Measurements from ENCODE around the gene MMRN2. TPM values are rescaled to one million over a fixed set of nuclear protein-coding genes. Genes with fewer than 3 reads are reported as not detected.
A peak's percentile ranks its signal among the peaks of the same experiment; 100 is the strongest.
"Not testable (repeated sequence)": the region's sequence is repeated elsewhere in the genome, so short reads cannot be mapped to it uniquely, and the experiment has no call there.

The MMRN2 gene
- total RNA-seq, 4 donors from 2014 or later: 23.0 to 45.1 (median 28.4) TPM

DNA sequence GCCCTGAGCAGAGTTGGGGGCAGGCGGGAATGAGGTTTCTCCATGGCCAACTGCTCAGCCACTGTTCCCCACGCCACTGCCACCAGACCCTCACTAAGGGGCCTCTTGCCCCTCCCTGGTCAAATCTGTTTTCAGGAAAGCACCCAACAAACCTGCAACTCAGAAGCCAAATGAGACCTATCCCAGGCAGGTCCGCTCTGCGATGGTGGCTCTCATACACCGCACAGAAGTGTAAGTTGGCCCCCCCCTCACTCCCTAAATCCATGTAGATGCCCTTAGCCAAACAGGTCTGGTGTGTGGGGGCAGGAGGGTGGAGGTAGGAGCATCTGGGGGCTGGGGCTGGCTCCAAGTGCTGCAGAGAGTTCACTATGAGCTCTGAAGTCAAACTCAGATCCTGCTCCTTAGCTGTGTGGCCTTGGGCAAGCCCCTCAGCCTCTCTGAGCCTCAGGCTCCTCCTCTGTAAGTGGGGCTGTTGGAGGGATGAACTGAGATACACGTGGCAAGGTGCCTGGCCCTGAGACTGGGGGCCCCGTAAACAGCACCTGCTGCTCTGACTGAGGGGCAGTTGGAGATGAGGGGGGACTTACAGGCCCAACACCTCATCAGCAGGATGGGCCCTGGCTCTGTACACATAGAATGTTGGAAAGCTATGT is 1.1 kb downstream of the MMRN2 start:
- peaks cover 7 to 57% of the 10 kb centered on the region in 2 donors for H3K4me1 ChIP-seq
- H3K36me3 ChIP-seq: no peaks in the 10 kb centered on the region
- H3K9me3 ChIP-seq: no peaks in the 10 kb centered on the region
- peak overlapping the region in 1 of 3 donors; percentile 13 for H3K4me3 ChIP-seq (replicated peaks in 1 of 3)
- H3K27ac ChIP-seq: peak overlapping the region; percentile 61 to 85 (median 69)
- TF ChIP-seq, protein P1, sequence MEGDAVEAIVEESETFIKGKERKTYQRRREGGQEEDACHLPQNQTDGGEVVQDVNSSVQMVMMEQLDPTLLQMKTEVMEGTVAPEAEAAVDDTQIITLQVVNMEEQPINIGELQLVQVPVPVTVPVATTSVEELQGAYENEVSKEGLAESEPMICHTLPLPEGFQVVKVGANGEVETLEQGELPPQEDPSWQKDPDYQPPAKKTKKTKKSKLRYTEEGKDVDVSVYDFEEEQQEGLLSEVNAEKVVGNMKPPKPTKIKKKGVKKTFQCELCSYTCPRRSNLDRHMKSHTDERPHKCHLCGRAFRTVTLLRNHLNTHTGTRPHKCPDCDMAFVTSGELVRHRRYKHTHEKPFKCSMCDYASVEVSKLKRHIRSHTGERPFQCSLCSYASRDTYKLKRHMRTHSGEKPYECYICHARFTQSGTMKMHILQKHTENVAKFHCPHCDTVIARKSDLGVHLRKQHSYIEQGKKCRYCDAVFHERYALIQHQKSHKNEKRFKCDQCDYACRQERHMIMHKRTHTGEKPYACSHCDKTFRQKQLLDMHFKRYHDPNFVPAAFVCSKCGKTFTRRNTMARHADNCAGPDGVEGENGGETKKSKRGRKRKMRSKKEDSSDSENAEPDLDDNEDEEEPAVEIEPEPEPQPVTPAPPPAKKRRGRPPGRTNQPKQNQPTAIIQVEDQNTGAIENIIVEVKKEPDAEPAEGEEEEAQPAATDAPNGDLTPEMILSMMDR (IDR thresholded peaks at IDR 0.05): no peak
- TF ChIP-seq POLR2A (IDR thresholded peaks at IDR 0.05): no peak
- H3K27me3 ChIP-seq: no peaks in the 10 kb centered on the region
- no peak for DNase-seq
- WGBS, 2 donors: 63 to 77% methylated on average over 5 of the region's 7 CpGs
- intact Hi-C loops (cut with DNase I): no loop called here

DNA sequence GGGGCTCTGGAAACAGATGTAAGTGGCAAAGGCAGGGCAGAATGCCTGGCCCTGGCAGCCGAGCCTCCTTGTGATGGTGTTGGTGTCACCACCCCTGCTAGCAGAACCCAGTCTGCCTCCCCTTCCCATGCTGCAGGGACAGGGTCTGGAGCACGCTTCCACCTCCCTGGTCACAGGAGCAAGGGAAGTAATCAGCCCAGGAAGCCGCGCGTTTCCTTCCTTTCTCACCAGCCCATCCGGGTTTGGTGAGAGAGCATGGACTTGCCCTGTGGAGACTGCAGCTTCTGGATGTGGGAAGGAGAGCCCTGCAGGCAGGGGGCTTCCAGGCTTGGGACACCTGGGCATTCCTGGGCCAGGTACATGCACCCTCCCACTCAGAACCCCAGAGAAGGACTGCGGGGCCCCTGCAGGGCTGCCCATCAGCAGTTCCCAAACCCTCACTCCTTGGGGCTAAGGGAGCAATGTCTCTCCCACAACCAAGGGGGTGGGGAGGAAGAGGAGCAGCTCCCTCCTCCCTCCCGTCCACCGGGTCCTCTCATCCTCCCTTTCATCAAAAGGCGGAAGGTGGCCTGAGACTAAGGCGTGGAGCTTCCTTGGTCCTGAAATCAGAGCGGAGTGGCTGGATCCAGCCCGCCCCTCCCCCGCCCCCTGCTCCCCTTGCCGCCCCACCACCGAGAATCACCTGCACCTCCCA is 1.8 kb downstream of the MMRN2 start:
- WGBS, 2 donors: 62 to 74% methylated on average over 10 to 15 of the region's 16 CpGs
- H3K4me1 ChIP-seq: peaks cover 7 to 57% of the 10 kb centered on the region in 2 donors
- H3K4me3 ChIP-seq (replicated peaks in 1 of 3): peak overlapping the region in 1 of 3 donors; percentile 13
- H3K27me3 ChIP-seq: no peaks in the 10 kb centered on the region
- DNase-seq: no peak
- no peaks in the 10 kb centered on the region for H3K36me3 ChIP-seq
- H3K27ac ChIP-seq: peak overlapping the region; percentile 61 to 85 (median 69)
- TF ChIP-seq POLR2A (IDR thresholded peaks at IDR 0.05): no peak
- TF ChIP-seq, protein P1 (IDR thresholded peaks at IDR 0.05): no peak
- intact Hi-C loops (cut with DNase I): no loop called here
- H3K9me3 ChIP-seq: no peaks in the 10 kb centered on the region

DNA sequence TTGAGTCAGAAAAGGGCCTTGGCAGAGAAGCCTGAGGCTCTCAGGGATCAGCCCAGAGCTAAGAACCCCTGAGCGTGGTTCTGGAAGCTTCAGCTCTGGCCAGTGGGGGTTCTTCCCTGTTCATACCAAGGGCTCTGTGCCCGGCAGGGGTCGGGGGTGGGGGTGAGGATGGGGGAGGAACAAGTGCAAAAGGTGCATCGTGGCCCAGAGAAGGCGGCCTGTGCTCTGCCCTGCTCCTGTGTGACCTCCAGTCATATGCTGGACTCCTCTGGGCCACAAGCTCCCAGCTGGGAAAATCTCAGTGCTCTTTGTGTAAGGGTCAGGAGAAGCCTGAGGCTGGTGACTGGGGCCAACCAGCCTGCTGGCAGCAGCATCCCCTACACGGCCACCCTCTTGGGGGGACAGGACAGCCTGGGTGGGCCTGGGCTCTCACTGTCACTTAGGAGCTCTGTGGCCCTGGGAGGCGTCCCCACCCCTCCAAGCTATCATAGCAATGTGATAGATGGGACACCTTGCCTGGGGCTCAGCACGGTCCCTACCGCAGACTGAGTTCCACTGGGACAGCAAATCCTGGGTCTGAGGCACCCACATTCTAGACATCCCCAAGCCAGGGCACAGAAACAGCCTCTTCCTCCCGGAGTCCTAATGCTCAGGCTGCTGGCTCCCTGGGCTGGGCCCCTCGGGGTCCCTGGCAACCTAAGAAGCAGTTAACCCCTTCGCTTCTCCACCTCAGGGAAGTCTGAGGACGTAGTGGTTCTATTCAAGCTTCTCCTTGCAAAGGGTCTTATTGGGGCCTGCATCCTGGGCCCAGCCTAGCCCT is 2.5 kb downstream of the MMRN2 start:
- H3K9me3 ChIP-seq: no peaks in the 10 kb centered on the region
- intact Hi-C loops (cut with DNase I): no loop called here
- no peaks in the 10 kb centered on the region for H3K27me3 ChIP-seq
- TF ChIP-seq, protein P1 (IDR thresholded peaks at IDR 0.05): no peak
- TF ChIP-seq POLR2A (IDR thresholded peaks at IDR 0.05): no peak
- no peak for DNase-seq
- H3K27ac ChIP-seq: peak overlapping the region; percentile 61 to 85 (median 83)
- H3K4me3 ChIP-seq (replicated peaks in 1 of 3): peak overlapping the region in 1 of 3 donors; percentile 13
- WGBS, 2 donors: 72 to 76% methylated on average over 6 to 8 of the region's 13 CpGs
- peaks cover 7 to 51% of the 10 kb centered on the region in 2 donors for H3K4me1 ChIP-seq
- H3K36me3 ChIP-seq: no peaks in the 10 kb centered on the region

GRCh38 chr10:86953747-86954680 is 3.4 kb downstream of the MMRN2 start:
- H3K4me3 ChIP-seq (replicated peaks in 1 of 3): no peak overlapping the region
- peak overlapping the region; percentile 61 to 85 (median 83) for H3K27ac ChIP-seq
- intact Hi-C loops (cut with DNase I): no loop called here
- no peaks in the 10 kb centered on the region for H3K36me3 ChIP-seq
- DNase-seq: peak in 1 of 2 donors; percentile 47
- peaks cover 7 to 42% of the 10 kb centered on the region in 2 donors for H3K4me1 ChIP-seq
- H3K9me3 ChIP-seq: no peaks in the 10 kb centered on the region
- no peaks in the 10 kb centered on the region for H3K27me3 ChIP-seq
- 58 to 67% methylated on average over 7 to 15 of the region's 15 CpGs for whole genome bisulfite sequencing, 2 donors
- no peak for TF ChIP-seq POLR2A (IDR thresholded peaks at IDR 0.05)
- TF ChIP-seq, protein P1 (IDR thresholded peaks at IDR 0.05): no peak

GRCh38 chr10:86952697-86953096 is 4.7 kb downstream of the MMRN2 start:
- DNase-seq; H3K27me3 ChIP-seq; intact Hi-C loops (cut with DNase I); H3K4me3 ChIP-seq (replicated peaks in 1 of 3); H3K27ac ChIP-seq; H3K36me3 ChIP-seq; H3K9me3 ChIP-seq: not testable (repeated sequence)
- peaks cover 7 to 32% of the 10 kb centered on the region in 2 donors for H3K4me1 ChIP-seq
- 95 to 96% methylated on average over 10 of the region's 10 CpGs for WGBS, 2 donors

Data from thyroid gland (tissue), 4 donors.